ENCODE results near the gene TMTC4.
"Not testable (repeated sequence)": the region's sequence is repeated elsewhere in the genome, so short reads cannot be mapped to it uniquely, and the experiment has no call there.

The TMTC4 gene

DNA sequence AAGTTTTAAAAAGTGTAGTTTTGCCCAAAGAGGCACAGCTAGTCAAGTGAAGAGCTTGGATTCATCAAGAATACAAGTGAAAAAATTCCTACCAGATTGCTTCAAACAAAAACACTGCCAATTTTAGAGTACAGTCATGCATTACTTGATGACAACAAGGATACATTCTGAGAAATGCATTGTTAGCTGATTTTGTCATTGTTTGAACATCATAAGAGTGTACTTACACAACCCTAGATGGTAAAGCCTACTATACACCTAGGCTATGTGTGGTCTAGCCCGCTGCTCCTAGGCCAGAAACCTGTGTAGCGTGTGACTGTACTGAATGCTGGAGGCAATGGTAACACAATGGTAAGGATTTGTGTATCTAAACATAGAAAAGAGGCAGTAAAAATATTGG lies 41.1 kb downstream of the TMTC4 start:
- Histone ChIP-seq H3K9me3 (no peaks in the 10 kb centered on the region), H3K4me1 (no peaks in the 10 kb centered on the region), H3K36me3 (peaks cover 13% of the 10 kb centered on the region), H3K4me3 (ENCODE audit: low read depth, low read length) (no peak overlapping the region), H3K27me3 (no peaks in the 10 kb centered on the region)
- DNase-seq, result no peak
- no peak for TF ChIP-seq CTCF (IDR thresholded peaks at IDR 0.05; ENCODE audit: low read depth, low read length)

DNA sequence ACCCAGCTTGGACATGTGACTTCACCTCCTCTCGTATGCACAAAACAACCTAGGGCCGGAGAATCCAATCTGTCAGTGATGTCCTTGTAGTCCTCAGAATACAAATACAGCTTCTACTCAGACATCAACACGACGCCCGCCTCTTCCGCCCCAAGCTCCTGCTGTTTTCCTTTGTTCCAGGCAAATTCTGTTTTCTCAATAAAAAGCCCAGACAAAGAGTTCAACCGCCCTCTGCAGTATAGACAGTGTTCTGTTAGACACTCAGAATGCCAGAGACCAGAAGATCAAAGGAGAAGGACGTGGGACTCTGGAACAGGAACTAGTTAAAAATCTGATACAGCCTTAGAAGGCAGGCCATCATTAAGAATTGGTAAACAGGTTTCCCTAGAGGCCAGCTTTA lies 44.0 kb downstream of the TMTC4 start:
- TF ChIP-seq CTCF (IDR thresholded peaks at IDR 0.05; ENCODE audit: low read depth, low read length), result no peak
- Histone ChIP-seq H3K4me1 (no peaks in the 10 kb centered on the region), H3K27me3 (no peaks in the 10 kb centered on the region), H3K4me3 (ENCODE audit: low read depth, low read length) (no peak overlapping the region), H3K36me3 (peaks cover 8% of the 10 kb centered on the region), H3K9me3 (no peaks in the 10 kb centered on the region)
- DNase-seq, result no peak

- Histone ChIP-seq H3K36me3 (peaks cover 10% of the 10 kb centered on the region), H3K4me3 (ENCODE audit: low read depth, low read length) (no peak overlapping the region), H3K4me1 (no peaks in the 10 kb centered on the region), H3K27me3 (no peaks in the 10 kb centered on the region), H3K9me3 (no peaks in the 10 kb centered on the region)
- TF ChIP-seq CTCF (IDR thresholded peaks at IDR 0.05; ENCODE audit: low read depth, low read length), result no peak
- DNase-seq, result no peak
Measured at GRCh38 chr13:100627120-100627519, 47.5 kb downstream of the TMTC4 start.

- no peaks in the 10 kb centered on the region for H3K4me1 ChIP-seq
- peaks cover 11% of the 10 kb centered on the region for H3K36me3 ChIP-seq
- H3K9me3 ChIP-seq, result no peaks in the 10 kb centered on the region
- no peak for DNase-seq
- TF ChIP-seq CTCF (IDR thresholded peaks at IDR 0.05; ENCODE audit: low read depth, low read length), result no peak
- no peak overlapping the region for H3K4me3 ChIP-seq (ENCODE audit: low read depth, low read length)
- no peaks in the 10 kb centered on the region for H3K27me3 ChIP-seq
Measured at GRCh38 chr13:100625447-100625846, 49.1 kb downstream of the TMTC4 start.

GRCh38 chr13:100620792-100621191 lies 53.8 kb downstream of the TMTC4 start:
- no peak for DNase-seq
- Histone ChIP-seq H3K36me3 (peaks cover 10% of the 10 kb centered on the region), H3K9me3 (no peaks in the 10 kb centered on the region; the same call in 1 of the 2 replicates), H3K4me3 (ENCODE audit: low read depth, low read length) (no peak overlapping the region), H3K27me3 (no peaks in the 10 kb centered on the region), H3K4me1 (no peaks in the 10 kb centered on the region)
- no peak for TF ChIP-seq CTCF (IDR thresholded peaks at IDR 0.05; ENCODE audit: low read depth, low read length)

DNA sequence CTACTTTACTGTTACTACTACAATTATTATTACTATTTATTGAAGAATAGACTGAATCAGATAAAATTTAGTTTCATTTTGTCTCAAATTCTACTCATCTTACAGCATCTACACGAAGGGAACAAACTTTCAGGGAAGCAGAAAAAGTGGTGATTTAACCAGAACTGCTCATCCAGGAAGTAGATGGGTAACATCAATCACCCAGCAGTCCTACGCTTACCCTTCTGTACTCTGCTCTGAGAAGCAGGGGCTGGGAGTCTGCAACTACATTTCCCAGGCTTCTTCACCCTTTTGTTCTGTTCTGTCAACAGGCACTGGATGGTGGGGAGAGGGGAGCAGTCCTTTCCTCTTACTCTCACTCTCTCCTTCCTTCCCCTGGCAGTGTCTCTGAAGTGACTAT lies 54.7 kb downstream of the TMTC4 start:
- Histone ChIP-seq H3K4me3 (ENCODE audit: low read depth, low read length) (no peak overlapping the region), H3K36me3 (peaks cover 6% of the 10 kb centered on the region), H3K9me3 (no peaks in the 10 kb centered on the region; the same call in 1 of the 2 replicates), H3K4me1 (no peaks in the 10 kb centered on the region), H3K27me3 (no peaks in the 10 kb centered on the region)
- no peak for DNase-seq
- no peak for TF ChIP-seq CTCF (IDR thresholded peaks at IDR 0.05; ENCODE audit: low read depth, low read length)

DNA sequence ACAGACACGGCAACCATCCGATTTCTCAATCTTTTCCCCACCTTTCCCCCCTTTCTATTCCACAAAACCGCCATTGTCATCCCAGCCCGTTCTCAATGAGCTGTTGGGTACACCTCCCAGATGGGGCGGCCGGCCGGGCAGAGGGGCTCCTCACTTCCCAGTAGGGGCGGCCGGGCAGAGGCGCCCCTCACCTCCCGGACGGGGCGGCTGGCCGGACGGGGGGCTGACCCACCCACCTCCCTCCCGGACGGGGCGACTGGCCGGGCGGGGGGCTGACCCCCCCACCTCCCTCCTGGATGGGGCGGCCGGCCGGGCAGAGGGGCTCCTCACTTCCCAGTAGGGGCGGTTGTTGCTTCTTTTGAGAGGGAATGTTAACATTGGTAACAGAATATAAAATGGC lies 55.7 kb downstream of the TMTC4 start:
- not testable (repeated sequence) for H3K9me3 ChIP-seq; H3K4me3 ChIP-seq (ENCODE audit: low read depth, low read length); DNase-seq; H3K36me3 ChIP-seq; H3K27me3 ChIP-seq; H3K4me1 ChIP-seq

Measured in BE2C (cell line).